ENCODE data around the gene PDZRN4.

The PDZRN4 gene

GRCh38 chr12:41462312-41462711 is 274.2 kb downstream of the PDZRN4 start:
- no peak for DNase-seq

- no peak for DNase-seq
Observed at GRCh38 chr12:41465526-41465925, 277.4 kb downstream of the PDZRN4 start.

- no peak for DNase-seq
Observed at GRCh38 chr12:41466300-41466699, 278.2 kb downstream of the PDZRN4 start.

GRCh38 chr12:41466802-41467201 is 278.7 kb downstream of the PDZRN4 start:
- no peak for DNase-seq

- no peak for DNase-seq
Observed at GRCh38 chr12:41467591-41468325, 279.6 kb downstream of the PDZRN4 start.

- DNase-seq: no peak
Observed at GRCh38 chr12:41468341-41468740, 280.2 kb downstream of the PDZRN4 start.

GRCh38 chr12:41468756-41469155 is 280.6 kb downstream of the PDZRN4 start:
- DNase-seq: no peak

- no peak for DNase-seq
Observed at GRCh38 chr12:41473441-41473840, 285.3 kb downstream of the PDZRN4 start.

- no peak for DNase-seq
Observed at GRCh38 chr12:41474001-41474400, 285.9 kb downstream of the PDZRN4 start.

GRCh38 chr12:41476499-41477439 is 288.6 kb downstream of the PDZRN4 start:
- DNase-seq: no peak

- no peak for DNase-seq
Observed at GRCh38 chr12:41479426-41479825, 291.3 kb downstream of the PDZRN4 start.

- no peak for DNase-seq
Observed at GRCh38 chr12:41485203-41485602, 297.1 kb downstream of the PDZRN4 start.

- DNase-seq: no peak
Observed at GRCh38 chr12:41486718-41487117, 298.6 kb downstream of the PDZRN4 start.

GRCh38 chr12:41496009-41496408 is 307.9 kb downstream of the PDZRN4 start:
- no peak for DNase-seq

GRCh38 chr12:41497409-41497808 is 309.3 kb downstream of the PDZRN4 start:
- no peak for DNase-seq

GRCh38 chr12:41504976-41505375 is 316.9 kb downstream of the PDZRN4 start:
- no peak for DNase-seq

- no peak for DNase-seq
Observed at GRCh38 chr12:41507286-41507685, 319.2 kb downstream of the PDZRN4 start.

GRCh38 chr12:41509271-41510055 is 321.3 kb downstream of the PDZRN4 start:
- DNase-seq: no peak

- no peak for DNase-seq
Observed at GRCh38 chr12:41510470-41510869, 322.4 kb downstream of the PDZRN4 start.

GRCh38 chr12:41511247-41511646 is 323.1 kb downstream of the PDZRN4 start:
- no peak for DNase-seq

GRCh38 chr12:41512497-41512896 is 324.4 kb downstream of the PDZRN4 start:
- DNase-seq: no peak

GRCh38 chr12:41514021-41514777 is 326.1 kb downstream of the PDZRN4 start:
- no peak for DNase-seq

All from GF-D8 (cell line).